PFSK-1 (cell line): ENCODE measurements around the gene TGM1.

Source experiments
- POLR2AphosphoS5 ChIP-seq: IDR thresholded peaks from 2 replicates; pipeline ENCODE4 v1.6.1; 2012; ENCODE audit warnings: low read depth, mild to moderate bottlenecking, control low read depth, low read length, moderate library complexity
- REST ChIP-seq, 2 experiments: IDR thresholded peaks; 2 replicates each; pipeline versions ENCODE4 v1.6.1 to v1.8.0; 2011 to 2012; ENCODE audit warnings: low read depth in 2 of 2, low read length in 2 of 2, control low read depth in 1 of 2, inconsistent platforms in 1 of 2, mild to moderate bottlenecking in 1 of 2, moderate library complexity in 1 of 2; ENCODE audit not compliant: insufficient read depth in 1 of 2
- SIN3A ChIP-seq: IDR thresholded peaks from 2 replicates; pipeline ENCODE4 v1.6.1; 2012; ENCODE audit warnings: mild to moderate bottlenecking, low read length, moderate library complexity, borderline replicate concordance; ENCODE audit not compliant: insufficient read depth

GRCh38 chr14:24238123-24238522 lies 24.9 kb downstream of the TGM1 start:
- TF ChIP-seq SIN3A (no peak), REST (IDR thresholded peaks at IDR 0.05; ENCODE audit: insufficient read depth in 1 of 2, low read depth in 2 of 2, low read length in 2 of 2) (no peak), POLR2AphosphoS5 (no peak)
